ENCODE data around the gene TSPYL1. TPM values are rescaled to one million over a fixed set of nuclear protein-coding genes. Genes with fewer than 3 reads are reported as not detected.

The TSPYL1 gene
- total RNA-seq, 1 experiment from 2014 or later, result 70.3 TPM

DNA sequence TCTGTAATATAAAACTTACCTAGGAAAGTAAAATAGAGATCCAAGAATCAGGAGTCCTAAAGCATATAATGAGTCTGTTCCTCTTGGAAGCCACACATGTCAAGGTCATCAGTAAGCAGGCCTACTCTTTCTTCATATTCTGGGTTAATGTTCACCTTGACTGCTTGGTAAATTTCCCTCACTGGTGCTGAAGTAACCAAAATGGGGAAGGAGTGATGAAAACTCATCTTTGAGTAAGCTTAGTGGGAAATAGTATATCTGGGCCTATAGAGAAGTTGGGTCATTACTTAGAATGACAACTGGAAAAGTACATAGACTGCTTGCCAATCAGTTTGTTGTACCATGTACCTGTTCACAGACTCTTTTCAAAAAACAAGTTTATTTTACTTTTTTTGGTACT lies 32.4 kb downstream of the TSPYL1 start:
- ATAC-seq (no peak), DNase-seq (ENCODE audit: low read depth, low spot score) (no peak)
- H3K27ac ChIP-seq (ENCODE audit: low read depth, low read length), result no peak overlapping the region
- H3K9me2 ChIP-seq (ENCODE audit: insufficient read depth), result no peaks in the 10 kb centered on the region
- ChIA-PET CTCF (no interaction called here), POLR2A (no interaction called here), RAD21 (ENCODE audit: low non-redundant PET in 1 of 2, low total read pairs in 2 of 2, uncharacterized antibody in 2 of 2, unreplicated experiment in 2 of 2) (no interaction called here)
- H3K9ac ChIP-seq (ENCODE audit: low read length), result no peak overlapping the region
- no peak overlapping the region for H2AFZ ChIP-seq (ENCODE audit: low read depth, low read length, poor library complexity, severe bottlenecking)
- H4K20me1 ChIP-seq (ENCODE audit: insufficient read depth), result no peaks in the 10 kb centered on the region
- H3K79me2 ChIP-seq (ENCODE audit: insufficient read depth, low read length), result peaks cover 4% of the 10 kb centered on the region; the same call in 1 of the 2 replicates
- H3K4me2 ChIP-seq (ENCODE audit: low read length), result no peak overlapping the region
- no peaks in the 10 kb centered on the region; a peak in 1 of 4 replicates for H3K36me3 ChIP-seq (ENCODE audit: control insufficient read depth in 1 of 2, insufficient read depth in 2 of 2, low read length in 2 of 2)
- no peaks in the 10 kb centered on the region for H3K4me1 ChIP-seq (ENCODE audit: control insufficient read depth in 1 of 2, insufficient read depth in 2 of 2, low read length in 2 of 2)
- no peaks in the 10 kb centered on the region for H3K27me3 ChIP-seq (ENCODE audit: insufficient read depth, low read length)
- H3K9me3 ChIP-seq (ENCODE audit: control insufficient read depth in 1 of 2, insufficient read depth in 1 of 2, low read depth in 1 of 2, low read length in 2 of 2), result no peaks in the 10 kb centered on the region
- no peak for TF ChIP-seq CEBPB (IDR thresholded peaks at IDR 0.05; ENCODE audit: low read depth)
- no peak overlapping the region for H3K4me3 ChIP-seq (replicated peaks in 1 of 2; ENCODE audit: low read depth in 1 of 2, low read length in 2 of 2)
- intact Hi-C loops (cut with micrococcal nuclease), result no loop called here
- no TSS peak for BruUV-seq (replicated peaks)

DNA sequence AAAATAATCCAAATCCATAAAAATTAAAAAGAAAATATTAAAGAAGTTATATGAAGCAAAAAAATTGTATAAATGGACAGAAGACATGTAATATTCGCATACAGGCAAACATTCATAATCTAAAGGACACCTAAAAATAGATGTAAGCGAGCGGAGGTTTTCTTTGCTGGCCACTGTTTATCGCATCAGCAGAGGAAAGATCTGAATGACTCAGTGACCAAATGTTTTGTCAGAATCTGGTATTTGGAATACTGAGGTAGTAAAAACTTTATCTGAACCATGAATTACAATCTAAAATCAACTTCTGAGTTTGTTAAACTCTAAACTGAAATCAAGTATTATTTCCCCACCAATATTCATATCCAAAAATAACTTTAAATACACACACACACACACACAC lies 33.6 kb downstream of the TSPYL1 start:
- ATAC-seq, result no peak
- no peaks in the 10 kb centered on the region for H3K9me3 ChIP-seq (ENCODE audit: control insufficient read depth in 1 of 2, insufficient read depth in 1 of 2, low read depth in 1 of 2, low read length in 2 of 2)
- no peak for DNase-seq (ENCODE audit: low read depth, low spot score)
- intact Hi-C loops (cut with micrococcal nuclease), result no loop called here
- H3K9me2 ChIP-seq (ENCODE audit: insufficient read depth), result no peaks in the 10 kb centered on the region
- H3K27ac ChIP-seq (ENCODE audit: low read depth, low read length), result no peak overlapping the region
- RAD21 ChIA-PET (ENCODE audit: low non-redundant PET in 1 of 2, low total read pairs in 2 of 2, uncharacterized antibody in 2 of 2, unreplicated experiment in 2 of 2), result no interaction called here
- H3K4me2 ChIP-seq (ENCODE audit: low read length), result no peak overlapping the region
- CTCF ChIA-PET, result no interaction called here
- H2AFZ ChIP-seq (ENCODE audit: low read depth, low read length, poor library complexity, severe bottlenecking), result no peak overlapping the region
- no peaks in the 10 kb centered on the region for H3K79me2 ChIP-seq (ENCODE audit: insufficient read depth, low read length)
- H3K36me3 ChIP-seq (ENCODE audit: control insufficient read depth in 1 of 2, insufficient read depth in 2 of 2, low read length in 2 of 2), result no peaks in the 10 kb centered on the region; a peak in 1 of 4 replicates
- TF ChIP-seq SRF (IDR thresholded peaks at IDR 0.05; ENCODE audit: low read depth) (no peak), ELF1 (IDR thresholded peaks at IDR 0.05; ENCODE audit: borderline replicate concordance, low read depth) (no peak), EZH2phosphoT487 (IDR thresholded peaks at IDR 0.05; ENCODE audit: borderline replicate concordance) (no peak), SIN3A (IDR thresholded peaks at IDR 0.05; ENCODE audit: low read depth) (no peak), EZH2 (IDR thresholded peaks at IDR 0.05) (no peak), JUND (IDR thresholded peaks at IDR 0.05) (no peak), SP1 (IDR thresholded peaks at IDR 0.05; ENCODE audit: low read depth) (no peak), POLR2AphosphoS5 (IDR thresholded peaks at IDR 0.05; ENCODE audit: low read depth, low read length) (no peak)
- TF ChIP-seq, protein P1, sequence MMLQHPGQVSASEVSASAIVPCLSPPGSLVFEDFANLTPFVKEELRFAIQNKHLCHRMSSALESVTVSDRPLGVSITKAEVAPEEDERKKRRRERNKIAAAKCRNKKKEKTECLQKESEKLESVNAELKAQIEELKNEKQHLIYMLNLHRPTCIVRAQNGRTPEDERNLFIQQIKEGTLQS (IDR thresholded peaks at IDR 0.05), result no peak
- TF ChIP-seq, protein P2, sequence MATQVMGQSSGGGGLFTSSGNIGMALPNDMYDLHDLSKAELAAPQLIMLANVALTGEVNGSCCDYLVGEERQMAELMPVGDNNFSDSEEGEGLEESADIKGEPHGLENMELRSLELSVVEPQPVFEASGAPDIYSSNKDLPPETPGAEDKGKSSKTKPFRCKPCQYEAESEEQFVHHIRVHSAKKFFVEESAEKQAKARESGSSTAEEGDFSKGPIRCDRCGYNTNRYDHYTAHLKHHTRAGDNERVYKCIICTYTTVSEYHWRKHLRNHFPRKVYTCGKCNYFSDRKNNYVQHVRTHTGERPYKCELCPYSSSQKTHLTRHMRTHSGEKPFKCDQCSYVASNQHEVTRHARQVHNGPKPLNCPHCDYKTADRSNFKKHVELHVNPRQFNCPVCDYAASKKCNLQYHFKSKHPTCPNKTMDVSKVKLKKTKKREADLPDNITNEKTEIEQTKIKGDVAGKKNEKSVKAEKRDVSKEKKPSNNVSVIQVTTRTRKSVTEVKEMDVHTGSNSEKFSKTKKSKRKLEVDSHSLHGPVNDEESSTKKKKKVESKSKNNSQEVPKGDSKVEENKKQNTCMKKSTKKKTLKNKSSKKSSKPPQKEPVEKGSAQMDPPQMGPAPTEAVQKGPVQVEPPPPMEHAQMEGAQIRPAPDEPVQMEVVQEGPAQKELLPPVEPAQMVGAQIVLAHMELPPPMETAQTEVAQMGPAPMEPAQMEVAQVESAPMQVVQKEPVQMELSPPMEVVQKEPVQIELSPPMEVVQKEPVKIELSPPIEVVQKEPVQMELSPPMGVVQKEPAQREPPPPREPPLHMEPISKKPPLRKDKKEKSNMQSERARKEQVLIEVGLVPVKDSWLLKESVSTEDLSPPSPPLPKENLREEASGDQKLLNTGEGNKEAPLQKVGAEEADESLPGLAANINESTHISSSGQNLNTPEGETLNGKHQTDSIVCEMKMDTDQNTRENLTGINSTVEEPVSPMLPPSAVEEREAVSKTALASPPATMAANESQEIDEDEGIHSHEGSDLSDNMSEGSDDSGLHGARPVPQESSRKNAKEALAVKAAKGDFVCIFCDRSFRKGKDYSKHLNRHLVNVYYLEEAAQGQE (IDR thresholded peaks at IDR 0.05; ENCODE audit: low read depth), result no peak
- TF ChIP-seq, protein P3, sequence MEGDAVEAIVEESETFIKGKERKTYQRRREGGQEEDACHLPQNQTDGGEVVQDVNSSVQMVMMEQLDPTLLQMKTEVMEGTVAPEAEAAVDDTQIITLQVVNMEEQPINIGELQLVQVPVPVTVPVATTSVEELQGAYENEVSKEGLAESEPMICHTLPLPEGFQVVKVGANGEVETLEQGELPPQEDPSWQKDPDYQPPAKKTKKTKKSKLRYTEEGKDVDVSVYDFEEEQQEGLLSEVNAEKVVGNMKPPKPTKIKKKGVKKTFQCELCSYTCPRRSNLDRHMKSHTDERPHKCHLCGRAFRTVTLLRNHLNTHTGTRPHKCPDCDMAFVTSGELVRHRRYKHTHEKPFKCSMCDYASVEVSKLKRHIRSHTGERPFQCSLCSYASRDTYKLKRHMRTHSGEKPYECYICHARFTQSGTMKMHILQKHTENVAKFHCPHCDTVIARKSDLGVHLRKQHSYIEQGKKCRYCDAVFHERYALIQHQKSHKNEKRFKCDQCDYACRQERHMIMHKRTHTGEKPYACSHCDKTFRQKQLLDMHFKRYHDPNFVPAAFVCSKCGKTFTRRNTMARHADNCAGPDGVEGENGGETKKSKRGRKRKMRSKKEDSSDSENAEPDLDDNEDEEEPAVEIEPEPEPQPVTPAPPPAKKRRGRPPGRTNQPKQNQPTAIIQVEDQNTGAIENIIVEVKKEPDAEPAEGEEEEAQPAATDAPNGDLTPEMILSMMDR (IDR thresholded peaks at IDR 0.05 in 2 of 3, conservative IDR thresholded peaks at IDR 0.05 in 1 of 3; ENCODE audit: borderline replicate concordance in 1 of 3, insufficient read depth in 1 of 3, low read depth in 2 of 3, low read length in 2 of 3), result no peak
- BruUV-seq (replicated peaks), result no TSS peak
- no peak overlapping the region for H3K9ac ChIP-seq (ENCODE audit: low read length)
- H3K27me3 ChIP-seq (ENCODE audit: insufficient read depth, low read length), result no peaks in the 10 kb centered on the region
- no peaks in the 10 kb centered on the region for H3K4me1 ChIP-seq (ENCODE audit: control insufficient read depth in 1 of 2, insufficient read depth in 2 of 2, low read length in 2 of 2)
- H3K4me3 ChIP-seq (replicated peaks in 1 of 2; ENCODE audit: low read depth in 1 of 2, low read length in 2 of 2), result no peak overlapping the region
- no peaks in the 10 kb centered on the region for H4K20me1 ChIP-seq (ENCODE audit: insufficient read depth)
- POLR2A ChIA-PET, result no interaction called here
